Left hindlimb (tissue), 1 donor: ENCODE measurements around the gene FRMPD2.
"Not testable (repeated sequence)": the region's sequence is repeated elsewhere in the genome, so short reads cannot be mapped to it uniquely, and the experiment has no call there.

ENCODE experiments used
- DNase-seq: peaks from one replicate; pipeline ENCODE4 v3.0.0-alpha.2; 2018

Gene FRMPD2

GRCh38 chr10:48251525-48252353 lies 22.8 kb downstream of the FRMPD2 start:
- no peak for DNase-seq

GRCh38 chr10:48251152-48251524 lies 23.4 kb downstream of the FRMPD2 start:
- no peak for DNase-seq

GRCh38 chr10:48249763-48250351 lies 24.6 kb downstream of the FRMPD2 start:
- no peak for DNase-seq

- DNase-seq = no peak
Observed at GRCh38 chr10:48249004-48249762, 25.3 kb downstream of the FRMPD2 start.

- DNase-seq = no peak
Observed at GRCh38 chr10:48248462-48248861, 26.0 kb downstream of the FRMPD2 start.

GRCh38 chr10:48247680-48248079 lies 26.8 kb downstream of the FRMPD2 start:
- no peak for DNase-seq

GRCh38 chr10:48246501-48246900 lies 28.0 kb downstream of the FRMPD2 start:
- DNase-seq = no peak

GRCh38 chr10:48245977-48246376 lies 28.5 kb downstream of the FRMPD2 start:
- DNase-seq = no peak

GRCh38 chr10:48243921-48244320 lies 30.6 kb downstream of the FRMPD2 start:
- DNase-seq = not testable (repeated sequence)

GRCh38 chr10:48243487-48243886 lies 31.0 kb downstream of the FRMPD2 start:
- no peak for DNase-seq

- DNase-seq = no peak
Observed at GRCh38 chr10:48242171-48242904, 32.2 kb downstream of the FRMPD2 start.

- no peak for DNase-seq
Observed at GRCh38 chr10:48241332-48241731, 33.2 kb downstream of the FRMPD2 start.

GRCh38 chr10:48240196-48240595 lies 34.3 kb downstream of the FRMPD2 start:
- no peak for DNase-seq

GRCh38 chr10:48239618-48240017 lies 34.9 kb downstream of the FRMPD2 start:
- DNase-seq = no peak

- no peak for DNase-seq
Observed at GRCh38 chr10:48238826-48239520, 35.5 kb downstream of the FRMPD2 start.

- no peak for DNase-seq
Observed at GRCh38 chr10:48237259-48238250, 36.9 kb downstream of the FRMPD2 start.

- DNase-seq = no peak
Observed at GRCh38 chr10:48236199-48236621, 38.3 kb downstream of the FRMPD2 start.

- no peak for DNase-seq
Observed at GRCh38 chr10:48235501-48235900, 39.0 kb downstream of the FRMPD2 start.

- DNase-seq = no peak
Observed at GRCh38 chr10:48234787-48235186, 39.7 kb downstream of the FRMPD2 start.

- no peak for DNase-seq
Observed at GRCh38 chr10:48234295-48234694, 40.2 kb downstream of the FRMPD2 start.

GRCh38 chr10:48233559-48234005 lies 40.9 kb downstream of the FRMPD2 start:
- no peak for DNase-seq
